Activated naive CD4-positive, alpha-beta T cell treated with anti-CD3 and anti-CD28 coated beads for 36 hours (primary cell): ENCODE data around the gene LHX2. TPM values are rescaled to one million over a fixed set of nuclear protein-coding genes. Genes with fewer than 3 reads are reported as not detected.

ENCODE experiments used
- CTCF ChIA-PET: fragments of 350-600 bp; sonication (Branson Sonifier 250); formaldehyde crosslinking; loops from one replicate; lab custom pipeline; 2021; ENCODE audit warnings: antibody characterized with exemption; lab: Charles Lee
- DNase-seq: peaks from one replicate; pipeline ENCODE4 v3.0.0-alpha.2; 2020
- H3K27ac Mint-ChIP-seq: one replicate; pipeline ENCODE4 v1.8.0; 2021; ENCODE audit warnings: mild to moderate bottlenecking, mixed read lengths
- H3K27me3 Mint-ChIP-seq: one replicate; pipeline ENCODE4 v1.8.0; 2021; ENCODE audit warnings: low read depth, mixed read lengths
- H3K36me3 Mint-ChIP-seq: one replicate; pipeline ENCODE4 v1.8.0; 2021; ENCODE audit warnings: low read depth, mixed read lengths
- H3K4me1 Mint-ChIP-seq: one replicate; pipeline ENCODE4 v1.8.0; 2021; ENCODE audit warnings: low read depth, mixed read lengths
- H3K4me3 Mint-ChIP-seq: one replicate; pipeline ENCODE4 v1.8.0; 2021; ENCODE audit warnings: mild to moderate bottlenecking, moderate library complexity, mixed read lengths
- H3K9me3 Mint-ChIP-seq: one replicate; pipeline ENCODE4 v1.8.0; 2021; ENCODE audit warnings: mixed read lengths
- intact Hi-C: fragments of 100-400 bp; cut with micrococcal nuclease; formaldehyde crosslinking; loops from one replicate; pipeline ENCODE4 v1.15.1; 2023
- total RNA-seq, 2 experiments: library from RNA; stranded (reverse); gene quantifications; one replicate each; pipeline ENCODE4 v1.2.3, GENCODE V29; 2021

LHX2 gene
- total RNA-seq, 2 experiments from 2014 or later, result not detected

DNA sequence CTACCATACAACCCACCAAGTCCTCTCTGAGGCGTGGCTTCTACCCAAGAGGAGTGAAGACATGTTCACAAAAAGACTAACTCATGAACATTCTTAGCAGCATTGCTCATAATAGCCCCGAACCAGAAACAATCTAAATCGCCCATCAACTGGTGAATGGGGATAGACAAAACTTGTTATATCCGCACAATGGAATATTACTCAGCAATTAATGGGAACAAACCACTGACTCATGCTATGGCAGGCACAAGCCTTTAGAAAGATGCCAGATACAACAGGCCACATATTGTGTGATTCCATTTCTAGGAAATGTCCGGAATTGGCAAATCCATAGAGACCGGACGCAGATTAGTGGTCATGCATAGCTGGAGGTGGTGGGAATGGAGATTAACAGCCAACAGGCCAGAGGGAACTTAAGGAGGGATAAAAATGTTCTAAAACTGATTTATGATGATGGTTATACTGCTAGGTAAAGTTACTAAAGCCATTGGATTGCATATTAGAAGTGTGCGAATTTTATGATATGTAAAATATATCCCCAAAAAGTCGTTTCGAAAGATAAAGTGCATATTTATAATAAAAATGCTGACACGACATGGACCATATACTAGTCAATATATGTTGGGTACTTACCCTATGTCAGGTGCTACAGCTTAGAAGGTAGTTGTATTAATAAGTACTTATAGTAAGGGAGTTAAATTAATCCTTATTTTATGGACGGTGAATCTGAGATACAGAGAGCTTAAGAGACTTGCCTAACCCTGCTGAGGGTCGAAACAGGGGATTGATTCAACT, 55.4 kb downstream of the LHX2 start:
- no peak for DNase-seq
- H3K4me1 Mint-ChIP-seq, result no peaks in the 10 kb centered on the region
- no peaks in the 10 kb centered on the region for H3K9me3 Mint-ChIP-seq
- intact Hi-C loops, result no loop called here
- no peak overlapping the region for H3K4me3 Mint-ChIP-seq
- H3K27me3 Mint-ChIP-seq, result peaks cover 3% of the 10 kb centered on the region
- CTCF ChIA-PET, result no interaction called here
- no peaks in the 10 kb centered on the region for H3K36me3 Mint-ChIP-seq
- H3K27ac Mint-ChIP-seq, result no peak overlapping the region

DNA sequence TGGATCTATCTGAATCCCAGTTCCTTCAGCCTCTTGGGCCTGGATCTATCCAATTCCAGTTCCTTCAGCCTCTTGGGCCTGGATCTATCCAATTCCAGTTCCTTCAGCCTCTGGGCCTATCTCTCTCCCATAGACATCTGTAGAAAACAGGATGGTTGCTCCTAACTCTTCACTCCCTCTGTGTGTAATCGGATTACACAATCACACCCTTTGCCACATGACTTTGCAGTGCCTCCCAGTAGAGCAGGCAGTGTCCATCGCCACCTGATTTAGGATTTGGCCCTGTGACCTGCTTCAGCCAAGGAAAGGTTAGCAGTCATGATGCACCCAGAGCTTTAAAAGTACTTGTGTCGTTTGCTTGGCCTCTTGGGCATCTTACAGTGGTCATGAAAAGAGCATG, 56.7 kb downstream of the LHX2 start:
- Mint-ChIP-seq H3K36me3 (no peaks in the 10 kb centered on the region), H3K27me3 (peaks cover 9% of the 10 kb centered on the region), H3K4me3 (no peak overlapping the region), H3K9me3 (no peaks in the 10 kb centered on the region), H3K27ac (no peak overlapping the region), H3K4me1 (no peaks in the 10 kb centered on the region)
- intact Hi-C loops, result no loop called here
- DNase-seq, result no peak
- CTCF ChIA-PET, result no interaction called here

DNA sequence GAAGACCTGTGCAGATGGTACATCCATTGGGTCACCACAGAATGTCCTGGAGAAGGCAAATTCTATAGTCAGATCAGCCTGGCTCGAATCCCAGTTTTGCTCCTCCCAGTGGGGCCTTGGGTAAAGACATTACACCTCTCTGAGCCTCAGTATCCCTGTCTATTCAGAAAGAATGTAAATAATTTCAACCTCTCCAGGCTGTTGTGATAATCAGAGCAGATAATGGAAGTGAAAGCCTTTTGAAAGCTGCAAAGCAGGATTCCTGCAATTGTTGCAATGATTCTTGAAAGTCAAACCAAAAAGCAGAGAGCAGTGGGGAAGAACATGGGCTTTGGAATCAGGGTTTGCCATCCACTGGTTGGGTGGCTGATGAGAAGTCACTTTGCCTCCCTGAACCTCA, 63.2 kb downstream of the LHX2 start:
- CTCF ChIA-PET, result no interaction called here
- Mint-ChIP-seq H3K9me3 (no peaks in the 10 kb centered on the region), H3K27me3 (peaks cover 27% of the 10 kb centered on the region), H3K4me3 (no peak overlapping the region), H3K36me3 (no peaks in the 10 kb centered on the region), H3K27ac (no peak overlapping the region), H3K4me1 (no peaks in the 10 kb centered on the region)
- DNase-seq, result no peak
- intact Hi-C loops, result no loop called here

DNA sequence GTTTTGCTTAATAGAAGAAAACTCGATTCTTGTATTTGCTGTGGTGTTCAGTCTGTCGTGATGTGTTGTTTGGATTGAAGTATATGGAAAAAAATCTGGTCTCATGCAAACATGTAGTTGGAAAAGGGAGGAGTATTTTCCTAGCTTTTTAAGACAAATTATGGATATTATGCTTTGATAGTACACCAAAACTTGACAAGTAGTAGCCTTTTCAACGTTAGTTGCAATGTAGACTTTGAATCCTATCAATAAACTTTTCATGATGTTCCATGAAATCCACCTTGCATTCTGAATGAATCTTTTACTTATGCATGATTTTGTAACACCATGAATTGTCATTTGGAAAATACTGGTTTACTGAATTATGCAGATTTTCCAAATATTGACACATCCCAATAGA, 64.2 kb downstream of the LHX2 start:
- intact Hi-C loops, result no loop called here
- no peak overlapping the region for H3K4me3 Mint-ChIP-seq

DNA sequence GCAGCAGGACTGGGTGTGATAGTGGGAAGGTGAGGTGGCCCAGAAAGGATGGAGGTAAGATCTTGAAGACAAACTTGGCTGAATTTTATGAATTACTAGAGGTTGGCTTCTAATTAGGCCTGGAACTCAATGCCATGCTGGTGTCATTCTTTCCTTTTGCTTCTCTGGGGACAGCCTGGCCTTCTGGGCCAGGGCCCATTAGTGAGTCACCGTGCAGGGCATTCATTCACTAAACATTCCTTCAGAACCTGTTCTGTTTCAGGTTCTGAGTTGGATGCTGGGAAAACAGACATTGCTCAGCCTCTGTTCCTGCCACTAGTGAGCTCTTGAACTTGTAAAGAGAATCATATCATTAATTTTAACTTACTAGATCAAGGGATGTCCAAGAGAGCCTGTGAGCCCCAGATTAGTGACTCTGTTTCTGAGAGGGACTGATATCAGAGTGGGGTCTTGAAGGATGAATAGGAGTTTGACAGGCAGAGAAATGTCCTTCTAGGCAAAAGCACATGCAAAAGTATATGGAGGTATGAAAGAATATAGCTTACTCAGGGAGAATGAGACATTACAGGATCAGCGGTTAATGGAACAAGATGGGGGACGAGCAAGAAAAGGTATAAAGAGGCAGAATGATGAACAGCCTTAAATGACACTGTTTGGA, 66.5 kb downstream of the LHX2 start:
- Mint-ChIP-seq H3K9me3 (no peaks in the 10 kb centered on the region), H3K27ac (no peak overlapping the region), H3K27me3 (peaks cover 19% of the 10 kb centered on the region), H3K4me3 (no peak overlapping the region), H3K36me3 (no peaks in the 10 kb centered on the region), H3K4me1 (no peaks in the 10 kb centered on the region)
- no peak for DNase-seq
- intact Hi-C loops, result no loop called here
- CTCF ChIA-PET, result no interaction called here

More for the DNA sequence above, 64.2 kb downstream of the LHX2 start:
- Mint-ChIP-seq H3K9me3 (no peaks in the 10 kb centered on the region), H3K27ac (no peak overlapping the region), H3K36me3 (no peaks in the 10 kb centered on the region), H3K4me1 (no peaks in the 10 kb centered on the region), H3K27me3 (peaks cover 24% of the 10 kb centered on the region)
- DNase-seq, result no peak
- CTCF ChIA-PET, result no interaction called here

DNA sequence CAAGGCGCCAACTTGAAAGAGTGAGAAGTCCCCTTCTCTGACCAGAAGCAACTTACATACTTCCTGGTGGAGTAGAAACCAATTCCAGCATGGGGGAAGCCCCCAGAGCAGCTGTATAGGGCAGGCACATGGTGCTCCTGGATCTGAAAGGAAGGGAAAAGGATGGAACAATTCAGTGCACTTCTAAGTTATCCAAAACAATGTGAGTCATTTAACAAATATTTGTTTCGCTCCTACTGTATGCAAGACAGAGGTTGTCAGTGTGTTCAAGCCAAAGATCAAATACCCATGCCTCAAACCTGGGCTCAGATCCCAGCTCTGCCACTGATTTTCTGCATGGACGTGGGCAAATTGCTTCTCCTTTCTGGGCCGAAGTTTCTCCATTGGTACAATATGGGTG, 67.1 kb downstream of the LHX2 start:
- DNase-seq, result no peak
- intact Hi-C loops, result no loop called here
- Mint-ChIP-seq H3K27ac (no peak overlapping the region), H3K4me3 (no peak overlapping the region), H3K27me3 (peaks cover 17% of the 10 kb centered on the region), H3K4me1 (no peaks in the 10 kb centered on the region), H3K36me3 (no peaks in the 10 kb centered on the region), H3K9me3 (no peaks in the 10 kb centered on the region)
- CTCF ChIA-PET, result no interaction called here

DNA sequence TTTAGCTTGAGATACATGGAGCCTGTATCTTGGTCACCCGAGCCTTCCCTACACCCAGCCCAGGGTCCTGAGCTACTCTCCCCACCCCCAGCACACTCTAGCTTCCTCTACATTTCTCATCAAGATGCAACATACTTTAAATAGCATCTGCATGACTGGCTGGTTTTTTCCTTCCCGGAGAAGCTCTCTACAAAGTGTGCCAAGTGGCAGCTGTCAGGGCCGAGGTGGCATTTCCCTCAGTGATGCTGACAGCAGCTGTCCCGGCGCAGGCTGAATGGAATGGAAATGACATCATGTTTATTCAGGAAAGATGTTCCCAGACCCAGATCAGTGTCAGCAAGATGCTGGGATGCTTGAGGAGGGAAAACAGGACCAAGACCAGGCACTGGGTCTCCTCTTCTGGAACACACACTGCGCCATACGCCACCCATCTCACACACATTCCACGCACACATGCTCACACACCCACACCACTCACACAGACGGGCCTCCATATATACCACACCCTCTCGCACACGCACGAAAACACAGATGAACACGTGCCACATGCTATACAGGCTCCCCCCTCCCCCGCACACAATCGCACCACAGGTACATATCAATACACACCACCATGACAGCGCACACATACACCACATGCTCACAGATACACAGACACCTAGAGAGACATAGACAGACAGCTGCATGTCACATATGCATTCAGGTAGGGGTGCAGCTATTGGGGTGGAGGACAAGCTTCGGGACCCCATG, 67.8 kb downstream of the LHX2 start:
- CTCF ChIA-PET, result no interaction called here
- Mint-ChIP-seq H3K36me3 (no peaks in the 10 kb centered on the region), H3K9me3 (no peaks in the 10 kb centered on the region), H3K4me3 (no peak overlapping the region), H3K27ac (no peak overlapping the region), H3K4me1 (no peaks in the 10 kb centered on the region), H3K27me3 (peaks cover 15% of the 10 kb centered on the region)
- intact Hi-C loops, result no loop called here
- no peak for DNase-seq

DNA sequence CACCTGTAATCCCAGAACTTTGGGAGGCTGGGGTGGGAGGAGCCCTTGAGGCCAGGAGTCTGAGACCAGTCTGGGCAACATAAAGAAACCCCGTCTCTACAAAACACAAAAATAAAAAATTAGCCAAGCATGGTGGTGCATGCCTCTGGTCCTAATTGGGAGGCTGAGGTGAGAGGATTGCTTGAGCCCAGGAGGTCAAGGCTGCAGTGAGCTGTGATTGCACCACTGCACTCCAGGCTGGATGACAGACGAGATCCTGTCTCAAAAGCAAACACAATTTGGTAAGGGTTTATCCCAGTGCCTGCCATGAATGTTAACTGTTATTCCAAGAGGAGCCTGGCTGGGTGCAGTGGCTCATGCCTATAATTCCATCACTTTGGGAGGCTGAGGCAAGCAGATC, 71.1 kb downstream of the LHX2 start:
- no peak overlapping the region for H3K4me3 Mint-ChIP-seq
- H3K36me3 Mint-ChIP-seq, result no peaks in the 10 kb centered on the region
- DNase-seq, result no peak
- intact Hi-C loops, result no loop called here
- H3K4me1 Mint-ChIP-seq, result no peaks in the 10 kb centered on the region
- peaks cover 7% of the 10 kb centered on the region for H3K27me3 Mint-ChIP-seq
- H3K27ac Mint-ChIP-seq, result no peak overlapping the region
- H3K9me3 Mint-ChIP-seq, result peaks cover 17% of the 10 kb centered on the region
- CTCF ChIA-PET, result no interaction called here

Other genes with a start within 250 kb of the LHX2 start
- 10 to 100 TPM; 28.4 to 29.6 TPM for gene DENND1A, start 81.6 kb upstream of the LHX2 start, total RNA-seq
- gene NEK6, start 246.2 kb downstream of the LHX2 start, total RNA-seq, result 1 to 10 TPM in 1 of 2 experiments, under 1 TPM in 1; 0.89 to 1.5 TPM